Pancreas (tissue), 10 donors: ENCODE measurements around the gene CDC37L1. TPM values are rescaled to one million over a fixed set of nuclear protein-coding genes. Genes with fewer than 3 reads are reported as not detected.

Experiments
- ATAC-seq, 4 donors: fragments of 200-7000 bp; cut with Tn5 transposase; one replicate each; pipeline versions ENCODE4 v1.8.0 to v1.9.1; 2020; ENCODE audit warnings: mild to moderate bottlenecking in 4 of 4, moderate library complexity in 4 of 4
- DNase-seq, 6 donors: peaks; one replicate each; pipeline ENCODE4 v3.0.0-alpha.2; 2020
- FAIRE-seq: peaks from 2 replicates; lab custom pipeline; 2012; peaks lifted over from hg19 to GRCh38; lab: Jason Lieb, UNC
- H3K27ac ChIP-seq, 4 donors: fragments of 200-600 bp; sonication (generic); 1 replicate in 3 of 4; 2 replicates in 1 of 4; pipeline versions ENCODE4 v1.5.0 to v1.8.0; 2020
- H3K27me3 ChIP-seq, 4 donors: fragments of 200-600 bp; one replicate each; pipeline ENCODE4 v1.8.0; 2021
- H3K36me3 ChIP-seq, 3 donors: fragments of 200-600 bp; sonication (generic) in 1 of 3; one replicate each; pipeline versions ENCODE4 v1.5.0 to v1.8.0; 2020 to 2021
- H3K4me1 ChIP-seq, 3 donors: fragments of 200-600 bp; one replicate each; pipeline ENCODE4 v1.8.0; 2021
- H3K4me3 ChIP-seq, 4 donors: fragments of 200-600 bp; sonication (generic) in 2 of 4; one replicate each; pipeline versions ENCODE4 v1.5.0 to v1.8.0; 2020 to 2021
- H3K9me3 ChIP-seq, 4 donors: fragments of 200-600 bp; one replicate each; pipeline ENCODE4 v1.8.0; 2021
- WGBS, 2 donors: extraction: QIAGEN DNeasy Blood & Tissue Kit; methylation state at CpG; one replicate each; pipeline ENCODE4 v1.1.7; 2013; 5-methylcytosine and 5-hydroxymethylcytosine counted together
- intact Hi-C, 3 donors: fragments of 100-400 bp; cut with DNase I; formaldehyde crosslinking; loops; one replicate each; pipeline versions ENCODE4 v1.11.1 to v1.14.2; 2022
- polyA plus RNA-seq, 2 donors: library from polyadenylated mRNA; stranded (reverse); fragments of 200-250 nt; gene quantifications; one replicate each; pipeline ENCODE4 v1.2.3, GENCODE V29; 2013
- total RNA-seq, 6 donors: library from RNA; stranded (reverse); fragmentation: NEBNext Ultra II Directional in 4 of 6; extraction: Animal tissue kit (Norgen Biotek cat#: 25700) in 4 of 6; gene quantifications; one replicate each; pipeline versions ENCODE4 v1.2.1 to v1.2.4, GENCODE V29; 2021 to 2023
- TF ChIP-seq, protein P1 (sequence below), 4 donors: fragments of 200-600 bp; sonication (generic) in 3 of 4; IDR thresholded peaks; one replicate each; pipeline versions ENCODE4 v1.5.0 to v1.8.0; 2021; ENCODE audit warnings: antibody characterized with exemption in 4 of 4
- donor health status: healthy with polysubstance abuse.
- donor health status: DM: no; HTN: no; CAD: no; lungs with moderate emphysema.
- donor health status: DM: no; HTN: no; CAD: no.
- donor health status: control.
- donor health status: control.
- donor health status: Bipolar disorder and iron deficiency.
- donor health status: DM: yes; HTN: yes; CAD: no.
- donor health status: DM: no; HTN: no; CAD: no.
- donor health status: DM: no; HTN: no; CAD: no.
- donor health status: DM: yes; HTN: yes; CAD: no.

The CDC37L1 gene
- 10 to 100 TPM in 5 of 6 donors, 1 to 10 TPM in 1; 8.3 to 13.4 (median 11.9) TPM for total RNA-seq
- polyA plus RNA-seq: 1 to 10 TPM; 5.4 to 8.5 TPM

DNA sequence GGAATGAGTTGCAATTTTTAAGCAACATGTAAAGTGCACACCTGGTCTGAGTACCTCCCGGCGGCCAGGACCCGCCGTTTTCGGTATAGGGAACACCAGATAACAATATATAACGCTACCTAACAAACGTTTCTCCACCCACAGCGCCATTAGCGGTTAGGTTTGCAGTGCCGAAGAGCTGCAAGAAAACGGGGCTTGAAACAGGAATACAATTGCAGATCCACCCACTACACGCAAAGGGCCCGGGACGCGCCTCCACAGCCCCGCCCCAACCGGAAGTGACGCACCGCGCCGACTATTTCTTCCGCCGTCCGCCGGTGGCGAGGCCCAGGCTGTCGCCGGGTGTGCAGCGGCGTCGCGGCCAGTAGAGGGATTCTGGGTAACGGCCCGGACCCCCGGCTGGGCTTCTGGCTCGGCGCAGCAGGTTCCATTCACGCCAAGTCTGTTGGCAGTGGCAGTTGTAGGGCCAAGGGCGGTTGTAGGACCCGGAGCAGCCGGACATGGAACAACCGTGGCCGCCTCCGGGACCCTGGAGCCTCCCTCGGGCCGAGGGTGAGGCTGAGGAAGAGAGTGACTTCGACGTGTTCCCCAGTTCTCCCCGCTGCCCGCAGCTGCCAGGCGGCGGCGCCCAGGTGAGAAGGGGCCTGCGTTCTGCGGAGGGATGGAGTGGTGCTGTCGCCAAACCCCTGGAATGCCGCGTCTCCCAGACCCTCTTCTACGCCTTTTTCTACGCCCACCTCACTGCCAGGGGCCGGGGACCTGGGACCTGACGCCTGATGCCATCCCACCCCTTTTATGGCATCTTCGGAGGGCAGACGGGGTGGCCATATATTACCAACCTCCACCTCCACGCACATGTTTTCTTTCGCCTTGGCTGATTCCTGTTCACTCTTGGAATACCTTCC, at the start of gene CDC37L1:
CDC37L1 (plus strand) TSS at position 302 of the 905 bp plus-strand sequence; CDS start at position 501, 199 bp downstream.
- Histone ChIP-seq H3K27me3 (no peaks in the 10 kb centered on the region), H3K27ac (peak within 1 kb of the TSS; percentile 91 to 99 (median 96)), H3K36me3 (no peaks in the 10 kb centered on the region), H3K4me3 (peak within 1 kb of the TSS; percentile 38 to 81 (median 72)), H3K4me1 (peaks cover 12 to 16% (median 12%) of the 10 kb centered on the region in 3 donors), H3K9me3 (no peaks in the 10 kb centered on the region)
- WGBS, 2 donors: 0% methylated on average over 58 to 66 of the region's 66 CpGs
- FAIRE-seq: peak; percentile 79
- ATAC-seq: peak; percentile 91 to 98 (median 96)
- peak; percentile 97 to 99 (median 98) for DNase-seq
- TF ChIP-seq, protein P1, sequence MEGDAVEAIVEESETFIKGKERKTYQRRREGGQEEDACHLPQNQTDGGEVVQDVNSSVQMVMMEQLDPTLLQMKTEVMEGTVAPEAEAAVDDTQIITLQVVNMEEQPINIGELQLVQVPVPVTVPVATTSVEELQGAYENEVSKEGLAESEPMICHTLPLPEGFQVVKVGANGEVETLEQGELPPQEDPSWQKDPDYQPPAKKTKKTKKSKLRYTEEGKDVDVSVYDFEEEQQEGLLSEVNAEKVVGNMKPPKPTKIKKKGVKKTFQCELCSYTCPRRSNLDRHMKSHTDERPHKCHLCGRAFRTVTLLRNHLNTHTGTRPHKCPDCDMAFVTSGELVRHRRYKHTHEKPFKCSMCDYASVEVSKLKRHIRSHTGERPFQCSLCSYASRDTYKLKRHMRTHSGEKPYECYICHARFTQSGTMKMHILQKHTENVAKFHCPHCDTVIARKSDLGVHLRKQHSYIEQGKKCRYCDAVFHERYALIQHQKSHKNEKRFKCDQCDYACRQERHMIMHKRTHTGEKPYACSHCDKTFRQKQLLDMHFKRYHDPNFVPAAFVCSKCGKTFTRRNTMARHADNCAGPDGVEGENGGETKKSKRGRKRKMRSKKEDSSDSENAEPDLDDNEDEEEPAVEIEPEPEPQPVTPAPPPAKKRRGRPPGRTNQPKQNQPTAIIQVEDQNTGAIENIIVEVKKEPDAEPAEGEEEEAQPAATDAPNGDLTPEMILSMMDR (IDR thresholded peaks at IDR 0.05): peak; percentile 43 to 76 (median 62)
- intact Hi-C loops: no loop called here

DNA sequence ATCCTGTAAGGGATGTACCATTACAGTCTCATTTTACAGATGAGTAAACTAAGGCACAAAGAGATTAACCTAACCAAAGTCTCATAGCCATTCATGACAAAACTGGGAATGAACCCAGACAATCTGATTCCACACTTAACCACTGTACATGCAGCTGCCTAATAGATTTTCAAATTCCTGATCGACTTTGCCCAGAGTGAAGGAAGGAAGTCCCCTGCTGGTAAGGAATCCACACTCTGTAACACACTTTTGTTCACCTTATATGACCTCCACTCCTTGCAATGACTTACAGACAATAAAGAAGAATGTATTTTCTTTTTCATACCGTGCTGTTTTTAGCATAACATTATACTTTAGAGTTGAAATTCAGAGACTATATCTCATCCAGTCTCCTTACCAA, 48.5 kb upstream of the CDC37L1 start:
- FAIRE-seq: no peak
- no peak overlapping the region for H3K27ac ChIP-seq
- TF ChIP-seq, protein P1 (IDR thresholded peaks at IDR 0.05): no peak
- no peaks in the 10 kb centered on the region for H3K36me3 ChIP-seq
- ATAC-seq: no peak
- no peaks in the 10 kb centered on the region for H3K4me1 ChIP-seq
- no peak for DNase-seq
- H3K27me3 ChIP-seq: no peaks in the 10 kb centered on the region
- no peak overlapping the region for H3K4me3 ChIP-seq
- no peaks in the 10 kb centered on the region for H3K9me3 ChIP-seq
- WGBS, 2 donors: 60 to 62% methylated on average over 2 of the region's 2 CpGs
- intact Hi-C loops: no loop called here

DNA sequence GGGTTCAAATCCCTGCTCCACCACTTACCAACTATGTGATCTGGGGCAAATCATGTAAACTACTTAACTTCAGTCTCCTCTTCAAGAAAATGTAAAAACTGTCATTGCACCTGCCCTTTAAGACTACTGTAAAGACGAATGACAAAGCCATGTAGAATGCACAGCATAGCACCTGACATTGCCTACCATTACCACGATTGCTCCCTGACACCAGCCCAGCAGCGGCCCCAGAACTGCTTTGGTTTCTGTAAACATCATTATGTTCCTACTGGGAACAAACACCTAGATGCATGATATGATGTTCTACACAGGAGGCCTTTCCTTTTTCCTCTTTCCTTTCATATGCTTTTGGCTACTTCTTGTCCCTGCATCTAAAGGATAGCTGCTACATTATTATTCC, 40.4 kb upstream of the CDC37L1 start:
- TF ChIP-seq, protein P1 (IDR thresholded peaks at IDR 0.05): no peak
- no peaks in the 10 kb centered on the region for H3K27me3 ChIP-seq
- no peaks in the 10 kb centered on the region for H3K36me3 ChIP-seq
- no peak overlapping the region for H3K4me3 ChIP-seq
- no peaks in the 10 kb centered on the region for H3K9me3 ChIP-seq
- no peak for FAIRE-seq
- H3K4me1 ChIP-seq: no peaks in the 10 kb centered on the region
- no peak for ATAC-seq
- 82 to 87% methylated on average over 3 of the region's 3 CpGs for WGBS, 2 donors
- intact Hi-C loops: no loop called here
- no peak for DNase-seq
- H3K27ac ChIP-seq: no peak overlapping the region

DNA sequence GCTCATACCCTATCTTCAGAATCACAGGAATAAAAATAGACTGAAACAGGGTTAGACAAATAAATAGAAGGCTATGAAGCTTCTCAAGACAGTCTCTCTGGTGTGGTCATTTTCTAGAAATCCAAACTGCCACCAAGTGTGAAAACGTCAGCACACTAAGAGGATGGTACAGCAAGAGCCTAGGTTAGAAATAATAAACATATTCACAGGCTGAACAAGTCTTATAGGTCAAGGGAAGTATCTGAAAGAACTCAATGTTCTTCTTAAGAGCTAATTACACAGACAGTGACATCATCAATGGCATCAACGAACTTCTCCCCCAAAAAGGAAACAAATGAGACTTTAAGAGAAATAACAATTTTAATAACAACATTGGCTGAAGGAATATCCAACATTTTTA, 39.9 kb upstream of the CDC37L1 start:
- no peak for DNase-seq
- ATAC-seq: no peak
- TF ChIP-seq, protein P1 (IDR thresholded peaks at IDR 0.05): no peak
- no peak overlapping the region for H3K4me3 ChIP-seq
- WGBS, 2 donors: 64 to 68% methylated on average over 2 of the region's 2 CpGs
- H3K27me3 ChIP-seq: no peaks in the 10 kb centered on the region
- H3K9me3 ChIP-seq: no peaks in the 10 kb centered on the region
- no peaks in the 10 kb centered on the region for H3K4me1 ChIP-seq
- intact Hi-C loops: no loop called here
- no peaks in the 10 kb centered on the region for H3K36me3 ChIP-seq
- H3K27ac ChIP-seq: no peak overlapping the region
- FAIRE-seq: no peak

DNA sequence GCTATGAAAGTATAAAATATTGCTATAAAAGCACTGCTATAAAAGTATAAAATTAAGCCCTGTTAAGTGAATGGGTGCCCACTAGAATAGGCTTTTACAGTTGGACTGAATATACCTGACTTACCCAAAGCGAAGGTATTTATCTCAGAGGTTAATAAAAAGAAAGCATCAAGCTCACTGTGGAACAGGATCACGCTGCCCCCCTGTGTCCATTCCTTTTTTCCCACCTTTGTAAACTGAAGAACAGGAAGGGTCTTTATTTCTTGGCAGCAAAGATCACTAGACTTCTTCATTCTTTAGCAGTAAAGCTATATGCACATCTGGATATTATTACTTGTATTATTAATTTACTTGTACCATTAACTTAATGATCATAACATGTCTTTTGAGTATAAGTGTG, 39.3 kb upstream of the CDC37L1 start:
- FAIRE-seq (no peak), ATAC-seq (no peak), DNase-seq (no peak)
- Histone ChIP-seq H3K36me3 (no peaks in the 10 kb centered on the region), H3K27ac (no peak overlapping the region), H3K27me3 (no peaks in the 10 kb centered on the region), H3K4me3 (no peak overlapping the region), H3K4me1 (no peaks in the 10 kb centered on the region), H3K9me3 (no peaks in the 10 kb centered on the region)
- intact Hi-C loops: no loop called here
- WGBS, 2 donors: 82 to 88% methylated on average over 2 of the region's 2 CpGs
- TF ChIP-seq, protein P1 (IDR thresholded peaks at IDR 0.05): no peak
